Liver (tissue), 3 donors: ENCODE measurements around the gene MRPL3.

Experiments
- ATF3 ChIP-seq: IDR thresholded peaks from 2 replicates; pipeline ENCODE4 v1.6.1; 2016; ENCODE audit warnings: antibody characterized with exemption
- CTCF ChIP-seq: fragments of 150-350 bp; IDR thresholded peaks from 2 replicates; pipeline ENCODE4 v1.5.1; 2017; ENCODE audit warnings: improper control_type of control experiment, low read depth, low read length; ENCODE audit not compliant: missing input control
- MAX ChIP-seq: IDR thresholded peaks from 2 replicates; pipeline ENCODE4 v1.6.1; 2016; ENCODE audit warnings: antibody characterized with exemption
- RAD21 ChIP-seq, 2 donors: IDR thresholded peaks; 2 replicates each; pipeline ENCODE4 v1.6.1; 2016; ENCODE audit warnings: antibody characterized with exemption in 2 of 2, mild to moderate bottlenecking in 2 of 2
- REST ChIP-seq: IDR thresholded peaks from 2 replicates; pipeline ENCODE4 v1.6.1; 2016; ENCODE audit warnings: antibody characterized with exemption, mild to moderate bottlenecking
- ZBTB33 ChIP-seq: IDR thresholded peaks from 2 replicates; pipeline ENCODE4 v1.6.1; 2016; ENCODE audit warnings: antibody characterized with exemption
- donor health status: healthy.
- donor health status: healthy.

GRCh38 chr3:131532645-131533044 is 29.9 kb upstream of the MRPL3 start:
- TF ChIP-seq RAD21 (IDR thresholded peaks at IDR 0.05) (no peak), CTCF (no peak), MAX (no peak), ATF3 (no peak), ZBTB33 (no peak), REST (no peak)
